ENCODE data around the gene CCL1. TPM values are rescaled to one million over a fixed set of nuclear protein-coding genes. Genes with fewer than 3 reads are reported as not detected.

CCL1 gene
- total RNA-seq, 1 experiment from 2014 or later: not detected

DNA sequence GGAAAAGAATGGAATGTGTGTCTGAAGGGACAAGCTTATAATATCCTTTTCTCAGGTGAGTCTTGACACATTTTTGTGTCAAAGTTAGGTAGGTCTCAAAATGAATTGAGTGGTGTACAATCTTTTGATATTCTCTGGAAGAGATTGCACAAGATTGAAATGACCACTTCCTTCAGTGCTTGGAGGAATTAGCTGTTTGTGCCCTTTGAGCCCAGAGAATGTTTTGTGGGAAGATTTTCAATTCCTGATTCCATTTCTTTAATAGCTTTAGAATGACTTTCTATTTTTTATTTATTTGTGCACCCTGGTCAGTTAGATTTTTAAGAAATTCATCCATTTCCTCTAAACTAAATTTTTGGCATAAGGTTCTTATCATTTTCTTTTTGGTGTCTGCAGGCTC lies 8.4 kb downstream of the CCL1 start:
- CTCF ChIA-PET: interaction anchor here (0.8 to 1.2 kb wide), 5 partner anchors 48 to 183 kb away, joined by 3 to 5 read pairs (median 3); no protein-coding TSS in a partner anchor
- Mint-ChIP-seq H3K27me3 (ENCODE audit: low read depth) (peaks cover 8% of the 10 kb centered on the region), H3K4me1 (peaks cover under 1% of the 10 kb centered on the region; the same call in 1 of the 2 replicates), H3K36me3 (no peaks in the 10 kb centered on the region; the same call in 1 of the 2 replicates), H3K9me3 (peaks cover 10% of the 10 kb centered on the region), H3K4me3 (no peak overlapping the region), H3K27ac (no peak overlapping the region)
- ATAC-seq: no peak
- no peak for DNase-seq (ENCODE audit: low spot score)
- no peak for TF ChIP-seq GTF2I (CRISPR knock-in tag; conservative IDR thresholded peaks at IDR 0.05)
- no peak for TF ChIP-seq ARID4B (CRISPR knock-in tag; IDR thresholded peaks at IDR 0.05; ENCODE audit: borderline replicate concordance)
- TF ChIP-seq PRRX2 (CRISPR knock-in tag; IDR thresholded peaks at IDR 0.05): no peak
- TF ChIP-seq TEAD4 (CRISPR knock-in tag; IDR thresholded peaks at IDR 0.05): no peak
- TF ChIP-seq FOXP4 (CRISPR knock-in tag; IDR thresholded peaks at IDR 0.05): no peak
- TF ChIP-seq MXD4 (CRISPR knock-in tag; IDR thresholded peaks at IDR 0.05; ENCODE audit: borderline replicate concordance): no peak
- no peak for TF ChIP-seq ZNF671 (CRISPR knock-in tag; IDR thresholded peaks at IDR 0.05)
- TF ChIP-seq, protein P1, sequence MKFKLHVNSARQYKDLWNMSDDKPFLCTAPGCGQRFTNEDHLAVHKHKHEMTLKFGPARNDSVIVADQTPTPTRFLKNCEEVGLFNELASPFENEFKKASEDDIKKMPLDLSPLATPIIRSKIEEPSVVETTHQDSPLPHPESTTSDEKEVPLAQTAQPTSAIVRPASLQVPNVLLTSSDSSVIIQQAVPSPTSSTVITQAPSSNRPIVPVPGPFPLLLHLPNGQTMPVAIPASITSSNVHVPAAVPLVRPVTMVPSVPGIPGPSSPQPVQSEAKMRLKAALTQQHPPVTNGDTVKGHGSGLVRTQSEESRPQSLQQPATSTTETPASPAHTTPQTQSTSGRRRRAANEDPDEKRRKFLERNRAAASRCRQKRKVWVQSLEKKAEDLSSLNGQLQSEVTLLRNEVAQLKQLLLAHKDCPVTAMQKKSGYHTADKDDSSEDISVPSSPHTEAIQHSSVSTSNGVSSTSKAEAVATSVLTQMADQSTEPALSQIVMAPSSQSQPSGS (CRISPR knock-in tag; IDR thresholded peaks at IDR 0.05; ENCODE audit: borderline replicate concordance, low read depth): no peak
- TF ChIP-seq, protein P2, sequence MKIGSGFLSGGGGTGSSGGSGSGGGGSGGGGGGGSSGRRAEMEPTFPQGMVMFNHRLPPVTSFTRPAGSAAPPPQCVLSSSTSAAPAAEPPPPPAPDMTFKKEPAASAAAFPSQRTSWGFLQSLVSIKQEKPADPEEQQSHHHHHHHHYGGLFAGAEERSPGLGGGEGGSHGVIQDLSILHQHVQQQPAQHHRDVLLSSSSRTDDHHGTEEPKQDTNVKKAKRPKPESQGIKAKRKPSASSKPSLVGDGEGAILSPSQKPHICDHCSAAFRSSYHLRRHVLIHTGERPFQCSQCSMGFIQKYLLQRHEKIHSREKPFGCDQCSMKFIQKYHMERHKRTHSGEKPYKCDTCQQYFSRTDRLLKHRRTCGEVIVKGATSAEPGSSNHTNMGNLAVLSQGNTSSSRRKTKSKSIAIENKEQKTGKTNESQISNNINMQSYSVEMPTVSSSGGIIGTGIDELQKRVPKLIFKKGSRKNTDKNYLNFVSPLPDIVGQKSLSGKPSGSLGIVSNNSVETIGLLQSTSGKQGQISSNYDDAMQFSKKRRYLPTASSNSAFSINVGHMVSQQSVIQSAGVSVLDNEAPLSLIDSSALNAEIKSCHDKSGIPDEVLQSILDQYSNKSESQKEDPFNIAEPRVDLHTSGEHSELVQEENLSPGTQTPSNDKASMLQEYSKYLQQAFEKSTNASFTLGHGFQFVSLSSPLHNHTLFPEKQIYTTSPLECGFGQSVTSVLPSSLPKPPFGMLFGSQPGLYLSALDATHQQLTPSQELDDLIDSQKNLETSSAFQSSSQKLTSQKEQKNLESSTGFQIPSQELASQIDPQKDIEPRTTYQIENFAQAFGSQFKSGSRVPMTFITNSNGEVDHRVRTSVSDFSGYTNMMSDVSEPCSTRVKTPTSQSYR (CRISPR knock-in tag; IDR thresholded peaks at IDR 0.05): no peak
- TF ChIP-seq, protein P3, sequence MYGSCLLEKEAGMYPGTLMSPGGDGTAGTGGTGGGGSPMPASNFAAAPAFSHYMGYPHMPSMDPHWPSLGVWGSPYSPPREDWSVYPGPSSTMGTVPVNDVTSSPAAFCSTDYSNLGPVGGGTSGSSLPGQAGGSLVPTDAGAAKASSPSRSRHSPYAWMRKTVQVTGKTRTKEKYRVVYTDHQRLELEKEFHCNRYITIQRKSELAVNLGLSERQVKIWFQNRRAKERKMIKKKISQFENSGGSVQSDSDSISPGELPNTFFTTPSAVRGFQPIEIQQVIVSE (CRISPR knock-in tag; IDR thresholded peaks at IDR 0.05; ENCODE audit: borderline replicate concordance): no peak
- TF ChIP-seq, protein P4, sequence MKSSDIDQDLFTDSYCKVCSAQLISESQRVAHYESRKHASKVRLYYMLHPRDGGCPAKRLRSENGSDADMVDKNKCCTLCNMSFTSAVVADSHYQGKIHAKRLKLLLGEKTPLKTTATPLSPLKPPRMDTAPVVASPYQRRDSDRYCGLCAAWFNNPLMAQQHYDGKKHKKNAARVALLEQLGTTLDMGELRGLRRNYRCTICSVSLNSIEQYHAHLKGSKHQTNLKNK (CRISPR knock-in tag; IDR thresholded peaks at IDR 0.05): no peak
- no peak for TF ChIP-seq ZNF263 (CRISPR knock-in tag; IDR thresholded peaks at IDR 0.05; ENCODE audit: low read depth)
- TF ChIP-seq, protein P5, sequence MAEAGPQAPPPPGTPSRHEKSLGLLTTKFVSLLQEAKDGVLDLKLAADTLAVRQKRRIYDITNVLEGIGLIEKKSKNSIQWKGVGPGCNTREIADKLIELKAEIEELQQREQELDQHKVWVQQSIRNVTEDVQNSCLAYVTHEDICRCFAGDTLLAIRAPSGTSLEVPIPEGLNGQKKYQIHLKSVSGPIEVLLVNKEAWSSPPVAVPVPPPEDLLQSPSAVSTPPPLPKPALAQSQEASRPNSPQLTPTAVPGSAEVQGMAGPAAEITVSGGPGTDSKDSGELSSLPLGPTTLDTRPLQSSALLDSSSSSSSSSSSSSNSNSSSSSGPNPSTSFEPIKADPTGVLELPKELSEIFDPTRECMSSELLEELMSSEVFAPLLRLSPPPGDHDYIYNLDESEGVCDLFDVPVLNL (CRISPR knock-in tag; IDR thresholded peaks at IDR 0.05; ENCODE audit: borderline replicate concordance, low read depth): no peak
- TF ChIP-seq ZNF232 (CRISPR knock-in tag; IDR thresholded peaks at IDR 0.05): no peak
- no peak for TF ChIP-seq NFE2L1 (CRISPR knock-in tag; IDR thresholded peaks at IDR 0.05)
- TF ChIP-seq ZNF138 (CRISPR knock-in tag; conservative IDR thresholded peaks at IDR 0.05): no peak
- TF ChIP-seq, protein P6, sequence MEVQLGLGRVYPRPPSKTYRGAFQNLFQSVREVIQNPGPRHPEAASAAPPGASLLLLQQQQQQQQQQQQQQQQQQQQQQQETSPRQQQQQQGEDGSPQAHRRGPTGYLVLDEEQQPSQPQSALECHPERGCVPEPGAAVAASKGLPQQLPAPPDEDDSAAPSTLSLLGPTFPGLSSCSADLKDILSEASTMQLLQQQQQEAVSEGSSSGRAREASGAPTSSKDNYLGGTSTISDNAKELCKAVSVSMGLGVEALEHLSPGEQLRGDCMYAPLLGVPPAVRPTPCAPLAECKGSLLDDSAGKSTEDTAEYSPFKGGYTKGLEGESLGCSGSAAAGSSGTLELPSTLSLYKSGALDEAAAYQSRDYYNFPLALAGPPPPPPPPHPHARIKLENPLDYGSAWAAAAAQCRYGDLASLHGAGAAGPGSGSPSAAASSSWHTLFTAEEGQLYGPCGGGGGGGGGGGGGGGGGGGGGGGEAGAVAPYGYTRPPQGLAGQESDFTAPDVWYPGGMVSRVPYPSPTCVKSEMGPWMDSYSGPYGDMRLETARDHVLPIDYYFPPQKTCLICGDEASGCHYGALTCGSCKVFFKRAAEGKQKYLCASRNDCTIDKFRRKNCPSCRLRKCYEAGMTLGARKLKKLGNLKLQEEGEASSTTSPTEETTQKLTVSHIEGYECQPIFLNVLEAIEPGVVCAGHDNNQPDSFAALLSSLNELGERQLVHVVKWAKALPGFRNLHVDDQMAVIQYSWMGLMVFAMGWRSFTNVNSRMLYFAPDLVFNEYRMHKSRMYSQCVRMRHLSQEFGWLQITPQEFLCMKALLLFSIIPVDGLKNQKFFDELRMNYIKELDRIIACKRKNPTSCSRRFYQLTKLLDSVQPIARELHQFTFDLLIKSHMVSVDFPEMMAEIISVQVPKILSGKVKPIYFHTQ (CRISPR knock-in tag; IDR thresholded peaks at IDR 0.05): no peak
- no peak for TF ChIP-seq ZNF121 (CRISPR knock-in tag; IDR thresholded peaks at IDR 0.05)
- POLR2A ChIA-PET: no interaction called here

Measured in WTC11 (cell line).